HCT116 (cell line): ENCODE data around the gene CD69.

Experiments used
- POLR2AphosphoS5 ChIP-seq: IDR thresholded peaks from 2 replicates; pipeline ENCODE4 v1.6.1; 2011; ENCODE audit warnings: mild to moderate bottlenecking, low read depth, low read length, moderate library complexity
- TCF7L2 ChIP-seq: IDR thresholded peaks from 2 replicates; pipeline ENCODE4 v1.7.0; 2011; ENCODE audit warnings: borderline replicate concordance, inconsistent platforms; ENCODE audit not compliant: insufficient read depth, insufficient read length; ENCODE audit errors: extremely low read depth
- YY1 ChIP-seq: IDR thresholded peaks from 2 replicates; pipeline ENCODE4 v1.6.1; 2011; ENCODE audit warnings: low read length, low read depth, moderate library complexity, mild to moderate bottlenecking; ENCODE audit not compliant: insufficient replicate concordance; ENCODE audit errors: extremely low read depth
- ZFX ChIP-seq: fragments of 450-650 bp; IDR thresholded peaks from 2 replicates; pipeline ENCODE4 v1.6.1; 2017
- ZNF274 ChIP-seq: fragments of 200-500 bp; sonication (Bioruptor generic); IDR thresholded peaks from 2 replicates; pipeline ENCODE4 v1.6.1; 2014; ENCODE audit warnings: mild to moderate bottlenecking, low read depth, low read length, inconsistent platforms
- TF ChIP-seq, protein P1 (sequence below): IDR thresholded peaks from 2 replicates; pipeline ENCODE4 v1.6.1; 2012; ENCODE audit warnings: low read depth
- TF ChIP-seq, protein P2 (sequence below), 3 experiments: fragments of 200-600 bp in 1 of 3; sonication (generic) in 1 of 3; IDR thresholded peaks in 2 of 3; conservative IDR thresholded peaks in 1 of 3; 2 replicates each; pipeline ENCODE4 v1.5.1; 2012 to 2017; ENCODE audit warnings: low read depth in 2 of 3, low read length in 2 of 3, antibody characterized with exemption in 1 of 3, borderline replicate concordance in 1 of 3, control low read depth in 1 of 3, mild to moderate bottlenecking in 1 of 3, mixed read lengths in 1 of 3, mixed run types in 1 of 3, moderate library complexity in 1 of 3; ENCODE audit not compliant: insufficient read depth in 1 of 3

- TF ChIP-seq YY1 (no peak), ZNF274 (no peak), POLR2AphosphoS5 (no peak), ZFX (no peak), TCF7L2 (no peak)
- TF ChIP-seq, protein P1, sequence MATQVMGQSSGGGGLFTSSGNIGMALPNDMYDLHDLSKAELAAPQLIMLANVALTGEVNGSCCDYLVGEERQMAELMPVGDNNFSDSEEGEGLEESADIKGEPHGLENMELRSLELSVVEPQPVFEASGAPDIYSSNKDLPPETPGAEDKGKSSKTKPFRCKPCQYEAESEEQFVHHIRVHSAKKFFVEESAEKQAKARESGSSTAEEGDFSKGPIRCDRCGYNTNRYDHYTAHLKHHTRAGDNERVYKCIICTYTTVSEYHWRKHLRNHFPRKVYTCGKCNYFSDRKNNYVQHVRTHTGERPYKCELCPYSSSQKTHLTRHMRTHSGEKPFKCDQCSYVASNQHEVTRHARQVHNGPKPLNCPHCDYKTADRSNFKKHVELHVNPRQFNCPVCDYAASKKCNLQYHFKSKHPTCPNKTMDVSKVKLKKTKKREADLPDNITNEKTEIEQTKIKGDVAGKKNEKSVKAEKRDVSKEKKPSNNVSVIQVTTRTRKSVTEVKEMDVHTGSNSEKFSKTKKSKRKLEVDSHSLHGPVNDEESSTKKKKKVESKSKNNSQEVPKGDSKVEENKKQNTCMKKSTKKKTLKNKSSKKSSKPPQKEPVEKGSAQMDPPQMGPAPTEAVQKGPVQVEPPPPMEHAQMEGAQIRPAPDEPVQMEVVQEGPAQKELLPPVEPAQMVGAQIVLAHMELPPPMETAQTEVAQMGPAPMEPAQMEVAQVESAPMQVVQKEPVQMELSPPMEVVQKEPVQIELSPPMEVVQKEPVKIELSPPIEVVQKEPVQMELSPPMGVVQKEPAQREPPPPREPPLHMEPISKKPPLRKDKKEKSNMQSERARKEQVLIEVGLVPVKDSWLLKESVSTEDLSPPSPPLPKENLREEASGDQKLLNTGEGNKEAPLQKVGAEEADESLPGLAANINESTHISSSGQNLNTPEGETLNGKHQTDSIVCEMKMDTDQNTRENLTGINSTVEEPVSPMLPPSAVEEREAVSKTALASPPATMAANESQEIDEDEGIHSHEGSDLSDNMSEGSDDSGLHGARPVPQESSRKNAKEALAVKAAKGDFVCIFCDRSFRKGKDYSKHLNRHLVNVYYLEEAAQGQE = no peak
- TF ChIP-seq, protein P2, sequence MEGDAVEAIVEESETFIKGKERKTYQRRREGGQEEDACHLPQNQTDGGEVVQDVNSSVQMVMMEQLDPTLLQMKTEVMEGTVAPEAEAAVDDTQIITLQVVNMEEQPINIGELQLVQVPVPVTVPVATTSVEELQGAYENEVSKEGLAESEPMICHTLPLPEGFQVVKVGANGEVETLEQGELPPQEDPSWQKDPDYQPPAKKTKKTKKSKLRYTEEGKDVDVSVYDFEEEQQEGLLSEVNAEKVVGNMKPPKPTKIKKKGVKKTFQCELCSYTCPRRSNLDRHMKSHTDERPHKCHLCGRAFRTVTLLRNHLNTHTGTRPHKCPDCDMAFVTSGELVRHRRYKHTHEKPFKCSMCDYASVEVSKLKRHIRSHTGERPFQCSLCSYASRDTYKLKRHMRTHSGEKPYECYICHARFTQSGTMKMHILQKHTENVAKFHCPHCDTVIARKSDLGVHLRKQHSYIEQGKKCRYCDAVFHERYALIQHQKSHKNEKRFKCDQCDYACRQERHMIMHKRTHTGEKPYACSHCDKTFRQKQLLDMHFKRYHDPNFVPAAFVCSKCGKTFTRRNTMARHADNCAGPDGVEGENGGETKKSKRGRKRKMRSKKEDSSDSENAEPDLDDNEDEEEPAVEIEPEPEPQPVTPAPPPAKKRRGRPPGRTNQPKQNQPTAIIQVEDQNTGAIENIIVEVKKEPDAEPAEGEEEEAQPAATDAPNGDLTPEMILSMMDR (IDR thresholded peaks at IDR 0.05 in 2 of 3, conservative IDR thresholded peaks at IDR 0.05 in 1 of 3; ENCODE audit: borderline replicate concordance in 1 of 3, insufficient read depth in 1 of 3, low read depth in 2 of 3, low read length in 2 of 3) = no peak
These were observed 43.4 kb downstream of the CD69 start for GRCh38 chr12:9717070-9717925.
